Esophagus squamous epithelium (tissue), 5 donors: ENCODE measurements around the gene HERC2. TPM values are rescaled to one million over a fixed set of nuclear protein-coding genes. Genes with fewer than 3 reads are reported as not detected.
A peak's percentile ranks its signal among the peaks of the same experiment; 100 is the strongest.
"Not testable (repeated sequence)": the region's sequence is repeated elsewhere in the genome, so short reads cannot be mapped to it uniquely, and the experiment has no call there.

Experiments used
- DNase-seq: peaks from one replicate; lab custom pipeline; 2025; lab: John Stamatoyannopoulos, UW
- H3K27ac ChIP-seq, 4 donors: fragments of 200-600 bp; sonication (generic); one replicate each; pipeline ENCODE4 v1.5.1; 2016 to 2019; ENCODE audit warnings: mild to moderate bottlenecking in 1 of 4
- H3K27me3 ChIP-seq, 4 donors: fragments of 200-600 bp; sonication (generic); 1 replicate in 3 of 4; 2 replicates in 1 of 4; pipeline versions ENCODE4 v1.5.1 to v1.6.0; 2017 to 2021; ENCODE audit warnings: antibody characterized with exemption in 1 of 4
- H3K36me3 ChIP-seq, 3 donors: fragments of 200-600 bp; sonication (generic); one replicate each; pipeline ENCODE4 v1.5.1; 2016 to 2019
- H3K4me1 ChIP-seq, 3 donors: fragments of 200-600 bp; sonication (generic); one replicate each; pipeline ENCODE4 v1.5.1; 2017 to 2019
- H3K4me3 ChIP-seq, 4 donors: fragments of 200-600 bp; sonication (generic); 1 replicate in 3 of 4; 2 replicates in 1 of 4; pipeline ENCODE4 v1.5.1; 2016 to 2019; ENCODE audit warnings: mild to moderate bottlenecking in 2 of 4, moderate library complexity in 1 of 4
- H3K9me3 ChIP-seq, 3 donors: fragments of 200-600 bp; sonication (generic); one replicate each; pipeline ENCODE4 v1.5.1; 2016 to 2019
- POLR2A ChIP-seq, 4 donors: fragments of 450-650 bp; IDR thresholded peaks; one replicate each; pipeline ENCODE4 v1.6.1; 2017; ENCODE audit warnings: antibody characterized with exemption in 4 of 4, mild to moderate bottlenecking in 4 of 4, moderate library complexity in 3 of 4
- WGBS, 2 donors: methylation state at CpG; one replicate each; pipeline ENCODE4 v1.1.5; 2018; 5-methylcytosine and 5-hydroxymethylcytosine counted together
- intact Hi-C: fragments of 100-400 bp; cut with DNase I; formaldehyde crosslinking; loops from one replicate; pipeline ENCODE4 v1.15.0; 2022
- total RNA-seq, 4 donors: library from RNA; depleted of rRNA; stranded (reverse); fragments of >200 nt; gene quantifications; one replicate each; pipeline ENCODE4 v1.1.0, GENCODE V29; 2016
- TF ChIP-seq, protein P1 (sequence below), 6 experiments: fragments of 450-650 bp in 4 of 6; fragments of 200-600 bp in 2 of 6; sonication (generic) in 2 of 6; IDR thresholded peaks; one replicate each; pipeline ENCODE4 v1.5.1; 2016 to 2019; ENCODE audit warnings: antibody characterized with exemption in 6 of 6, mild to moderate bottlenecking in 4 of 6, moderate library complexity in 4 of 6
- donor health status: DM: yes; HTN: yes; CAD: no.

The HERC2 gene
- total RNA-seq, 4 donors from 2014 or later = 32.2 to 45.0 (median 39.2) TPM

DNA sequence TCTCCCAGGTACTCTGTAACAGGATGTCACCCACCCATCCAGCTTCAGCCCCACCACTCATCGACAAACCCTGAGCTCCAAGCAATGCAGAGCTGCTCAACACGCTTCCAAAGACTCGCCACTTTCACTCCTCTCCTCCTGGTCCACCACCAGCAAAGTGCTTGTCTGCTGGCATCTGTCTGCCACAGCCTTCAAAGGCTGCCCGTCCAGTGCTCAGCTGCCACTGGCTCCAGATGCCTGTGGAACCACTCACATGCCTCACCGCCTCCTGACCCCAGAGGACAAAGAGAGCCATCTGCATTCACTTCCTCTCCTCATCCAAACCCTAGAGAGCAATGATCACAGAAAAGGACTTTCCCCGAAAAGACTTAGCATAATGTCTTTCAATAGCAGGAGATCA lies 113.4 kb downstream of the HERC2 start:
- intact Hi-C loops = no loop called here
- Histone ChIP-seq H3K4me1 (no peaks in the 10 kb centered on the region), H3K4me3 (no peak overlapping the region), H3K9me3 (no peaks in the 10 kb centered on the region), H3K36me3 (peaks cover 0 to 51% (median 4%) of the 10 kb centered on the region in 3 donors), H3K27ac (no peak overlapping the region), H3K27me3 (no peaks in the 10 kb centered on the region)
- 86 to 94% methylated on average over 3 to 6 of the region's 6 CpGs for WGBS, 2 donors
- TF ChIP-seq, protein P1, sequence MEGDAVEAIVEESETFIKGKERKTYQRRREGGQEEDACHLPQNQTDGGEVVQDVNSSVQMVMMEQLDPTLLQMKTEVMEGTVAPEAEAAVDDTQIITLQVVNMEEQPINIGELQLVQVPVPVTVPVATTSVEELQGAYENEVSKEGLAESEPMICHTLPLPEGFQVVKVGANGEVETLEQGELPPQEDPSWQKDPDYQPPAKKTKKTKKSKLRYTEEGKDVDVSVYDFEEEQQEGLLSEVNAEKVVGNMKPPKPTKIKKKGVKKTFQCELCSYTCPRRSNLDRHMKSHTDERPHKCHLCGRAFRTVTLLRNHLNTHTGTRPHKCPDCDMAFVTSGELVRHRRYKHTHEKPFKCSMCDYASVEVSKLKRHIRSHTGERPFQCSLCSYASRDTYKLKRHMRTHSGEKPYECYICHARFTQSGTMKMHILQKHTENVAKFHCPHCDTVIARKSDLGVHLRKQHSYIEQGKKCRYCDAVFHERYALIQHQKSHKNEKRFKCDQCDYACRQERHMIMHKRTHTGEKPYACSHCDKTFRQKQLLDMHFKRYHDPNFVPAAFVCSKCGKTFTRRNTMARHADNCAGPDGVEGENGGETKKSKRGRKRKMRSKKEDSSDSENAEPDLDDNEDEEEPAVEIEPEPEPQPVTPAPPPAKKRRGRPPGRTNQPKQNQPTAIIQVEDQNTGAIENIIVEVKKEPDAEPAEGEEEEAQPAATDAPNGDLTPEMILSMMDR (IDR thresholded peaks at IDR 0.05) = no peak
- TF ChIP-seq POLR2A (IDR thresholded peaks at IDR 0.05) = no peak
- DNase-seq = no peak

DNA sequence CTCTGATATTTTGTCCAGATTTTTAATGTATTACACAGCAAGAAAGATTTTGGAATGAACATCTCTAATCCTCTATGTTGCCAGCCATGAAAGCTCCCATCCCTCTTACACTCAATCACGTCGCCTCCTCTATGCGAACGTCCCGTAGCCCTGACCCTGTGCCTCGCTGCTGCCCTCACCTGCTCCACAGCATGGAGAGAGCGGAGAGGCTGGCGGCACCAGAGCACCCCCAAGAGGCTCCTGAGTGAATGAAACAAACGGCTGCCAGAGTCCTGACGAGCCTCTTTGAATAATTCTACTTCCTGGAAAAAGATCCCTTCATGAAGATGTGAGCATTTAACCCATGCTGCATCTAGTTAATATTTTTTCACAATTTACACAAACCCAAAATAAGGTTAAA lies 116.3 kb downstream of the HERC2 start:
- H3K4me1 ChIP-seq, H3K27me3 ChIP-seq, H3K27ac ChIP-seq, intact Hi-C loops, DNase-seq, H3K9me3 ChIP-seq, H3K4me3 ChIP-seq: not testable (repeated sequence)
- WGBS, 2 donors = no CpG with 5 or more reads among the region's 10 CpGs
- peaks cover 0 to 46% (median 4%) of the 10 kb centered on the region in 3 donors for H3K36me3 ChIP-seq

DNA sequence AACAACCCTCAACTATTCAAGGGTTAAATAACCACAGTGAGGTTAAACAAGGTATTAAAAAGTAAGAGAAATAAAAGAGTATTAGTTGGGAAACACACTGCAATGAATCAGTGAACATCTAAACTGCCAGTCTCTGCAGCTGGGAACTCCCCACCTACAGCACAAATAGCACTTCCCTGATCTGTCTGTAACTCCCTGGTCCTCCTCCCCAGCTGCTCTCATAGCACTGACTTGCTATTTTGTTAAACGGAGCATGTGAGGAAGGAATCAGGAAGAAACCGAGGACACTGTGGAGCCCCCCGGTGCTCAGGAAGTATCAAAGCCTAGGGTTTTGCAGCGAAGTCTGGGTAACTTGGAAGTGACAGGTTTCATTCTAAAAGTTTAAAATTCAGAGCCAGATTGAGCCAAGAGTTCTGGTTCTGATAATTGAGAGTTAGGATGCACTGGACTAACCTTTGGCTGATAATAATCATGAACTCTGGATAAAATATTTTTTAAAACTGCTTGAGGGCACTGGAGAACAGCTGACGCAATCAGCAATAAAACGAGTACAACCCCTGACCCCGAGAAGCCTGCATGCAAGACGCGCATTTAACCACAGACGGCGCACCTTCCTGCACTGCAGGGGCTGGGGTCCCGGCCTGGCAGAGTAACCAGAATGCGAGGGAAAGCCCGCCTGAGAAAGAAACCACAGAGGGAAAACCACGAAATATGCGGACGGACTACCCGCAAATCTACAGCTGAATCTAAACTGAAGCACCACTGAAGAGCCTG lies 118.7 kb downstream of the HERC2 start:
- H3K4me1 ChIP-seq, intact Hi-C loops, H3K27me3 ChIP-seq, DNase-seq, H3K4me3 ChIP-seq, H3K27ac ChIP-seq, H3K9me3 ChIP-seq: not testable (repeated sequence)
- H3K36me3 ChIP-seq = peaks cover 0 to 53% (median 0%) of the 10 kb centered on the region in 3 donors
- 75 to 94% methylated on average over 9 to 11 of the region's 18 CpGs for WGBS, 2 donors

DNA sequence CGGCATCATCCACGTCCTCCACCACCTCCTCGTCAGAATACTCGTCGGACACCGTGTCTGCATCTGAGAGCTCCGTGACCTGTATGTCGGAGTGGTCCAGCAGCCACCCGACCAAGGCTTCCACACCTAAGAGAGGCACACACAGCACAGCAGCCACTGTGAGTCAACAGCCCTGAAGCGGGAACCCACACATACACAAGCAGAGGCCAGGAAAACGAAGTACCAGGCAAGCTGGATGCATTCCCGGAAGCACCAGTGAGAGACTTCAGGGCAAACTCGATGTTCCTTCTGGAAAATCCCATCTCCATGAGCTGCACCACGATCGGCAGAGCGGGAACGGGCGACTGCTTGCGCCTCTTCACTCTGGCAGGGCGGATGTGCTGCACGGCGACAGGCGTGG lies 119.9 kb downstream of the HERC2 start:
- DNase-seq, H3K4me1 ChIP-seq, H3K4me3 ChIP-seq, H3K27me3 ChIP-seq, H3K9me3 ChIP-seq, H3K27ac ChIP-seq, intact Hi-C loops: not testable (repeated sequence)
- peaks cover 0 to 64% (median 0%) of the 10 kb centered on the region in 3 donors for H3K36me3 ChIP-seq
- WGBS, 2 donors = 88% methylated on average over 4 of the region's 23 CpGs; no CpG with 5 or more reads in 1 of the 2 donors

DNA sequence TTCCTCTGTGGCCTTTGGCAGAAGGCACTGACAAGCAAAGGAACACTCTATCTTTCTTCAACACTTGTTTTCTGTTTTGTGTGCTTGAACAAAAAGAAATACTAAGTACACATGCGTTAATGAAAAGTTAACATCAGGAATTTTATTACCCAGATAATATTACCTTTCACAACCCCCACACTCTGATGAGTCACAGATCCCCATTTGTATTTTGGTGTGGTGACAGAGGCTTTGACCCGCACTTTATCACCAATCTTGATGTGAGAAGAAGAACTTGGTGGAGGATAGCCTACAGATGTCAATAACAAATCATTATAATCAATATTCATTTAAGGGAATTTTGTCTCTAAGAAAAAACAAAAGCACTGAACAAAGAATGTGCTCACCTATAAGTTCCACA lies 123.8 kb downstream of the HERC2 start:
- H3K27me3 ChIP-seq, DNase-seq, H3K9me3 ChIP-seq, intact Hi-C loops, H3K4me3 ChIP-seq, H3K4me1 ChIP-seq: not testable (repeated sequence)
- H3K36me3 ChIP-seq = peaks cover 0 to 71% (median 0%) of the 10 kb centered on the region in 3 donors
- H3K27ac ChIP-seq = peak overlapping the region in 2 of 4 donors; percentile 25 to 60
- WGBS, 2 donors = 93% methylated on average over 2 of the region's 2 CpGs

DNA sequence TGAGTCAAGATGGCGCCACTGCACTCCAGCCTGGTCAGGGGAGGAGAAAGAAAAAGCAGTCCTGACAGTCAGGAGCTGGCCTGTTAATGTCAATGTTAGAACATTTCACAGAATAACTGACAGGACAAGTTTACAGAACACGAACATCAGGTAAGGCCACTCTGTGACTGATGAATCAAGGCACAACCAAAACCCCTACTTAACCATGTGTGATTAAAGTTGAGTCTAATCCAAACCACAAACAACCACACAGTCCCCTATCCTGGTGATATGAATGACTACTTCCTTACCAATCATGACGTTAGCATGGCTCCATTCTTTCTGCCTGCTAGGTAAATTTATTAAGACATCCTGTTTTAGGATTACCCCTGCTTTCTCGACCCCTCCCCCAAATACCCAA lies 124.3 kb downstream of the HERC2 start:
- WGBS, 2 donors = 86 to 88% methylated on average over 2 to 3 of the region's 4 CpGs
- H3K27me3 ChIP-seq, H3K4me3 ChIP-seq, DNase-seq, intact Hi-C loops, H3K4me1 ChIP-seq, H3K9me3 ChIP-seq: not testable (repeated sequence)
- peak overlapping the region in 3 of 4 donors; percentile 30 to 60 (median 45) for H3K27ac ChIP-seq
- H3K36me3 ChIP-seq = peaks cover 0 to 73% (median 0%) of the 10 kb centered on the region in 3 donors

DNA sequence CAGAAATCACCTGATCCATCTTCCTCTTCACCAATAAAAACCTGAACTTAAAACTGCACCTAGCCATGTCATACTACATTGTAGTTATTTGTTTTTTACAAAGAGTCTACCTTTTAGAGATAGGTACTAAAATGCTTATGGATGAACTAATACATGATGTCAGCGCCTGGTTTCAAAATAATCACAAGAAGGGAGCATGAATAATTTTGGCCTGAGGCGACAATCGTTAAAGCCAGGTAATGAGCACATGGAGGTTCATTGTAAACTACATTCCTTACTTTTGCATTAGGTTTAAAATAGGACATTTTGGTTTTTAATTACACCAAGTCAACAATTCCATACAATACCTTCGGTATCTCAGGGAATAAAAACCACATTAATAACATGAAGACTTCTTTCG lies 125.4 kb downstream of the HERC2 start:
- peaks cover 0 to 77% (median 4%) of the 10 kb centered on the region in 3 donors for H3K36me3 ChIP-seq
- WGBS, 2 donors = 95% methylated on average over 5 of the region's 5 CpGs
- intact Hi-C loops, DNase-seq, H3K9me3 ChIP-seq, H3K4me3 ChIP-seq, H3K4me1 ChIP-seq, H3K27me3 ChIP-seq, H3K27ac ChIP-seq: not testable (repeated sequence)

DNA sequence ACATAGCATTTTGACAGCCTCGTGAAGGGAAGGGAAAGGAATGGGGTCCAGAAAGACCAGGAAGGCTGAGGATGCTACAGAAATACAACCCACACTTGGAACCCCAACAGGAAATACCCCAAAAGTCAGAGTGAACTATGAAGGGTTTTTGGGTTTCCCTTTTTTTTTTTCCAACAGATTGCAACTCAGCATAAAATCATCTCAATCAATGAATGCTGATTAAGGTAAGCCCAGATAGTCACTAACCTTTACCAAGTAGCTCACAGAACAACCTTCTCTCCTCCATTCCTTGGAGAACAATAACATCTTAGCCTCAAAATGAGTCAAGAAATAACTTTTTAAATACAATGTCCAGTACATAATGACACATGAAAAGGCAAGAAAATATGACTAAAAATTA lies 129.2 kb downstream of the HERC2 start:
- no peak for TF ChIP-seq POLR2A (IDR thresholded peaks at IDR 0.05)
- no peak overlapping the region for H3K4me3 ChIP-seq
- intact Hi-C loops = no loop called here
- 83 to 88% methylated on average over 1 of the region's 1 CpG for WGBS, 2 donors
- no peaks in the 10 kb centered on the region for H3K9me3 ChIP-seq
- no peaks in the 10 kb centered on the region for H3K4me1 ChIP-seq
- no peaks in the 10 kb centered on the region for H3K27me3 ChIP-seq
- H3K36me3 ChIP-seq = peaks cover 0 to 81% (median 19%) of the 10 kb centered on the region in 3 donors
- H3K27ac ChIP-seq = no peak overlapping the region
- no peak for DNase-seq
